GM13976 (cell line): Measurements from ENCODE around the gene PHACTR4.
"Not testable (repeated sequence)": the region's sequence is repeated elsewhere in the genome, so short reads cannot be mapped to it uniquely, and the experiment has no call there.

Experiments
- DNase-seq: peaks from one replicate; pipeline ENCODE4 v3.0.0; 2012; ENCODE audit warnings: low spot score
- CTCF ChIP-seq: IDR thresholded peaks from 2 replicates; pipeline ENCODE4 v1.5.1; 2012; ENCODE audit warnings: borderline replicate concordance, mild to moderate bottlenecking; ENCODE audit not compliant: insufficient read depth; ENCODE audit errors: extremely low read depth, missing control alignments, control extremely low read depth
- in situ Hi-C: fragments of 300-500 bp; cut with MboI; formaldehyde crosslinking; loops from one replicate; pipeline ENCODE4 v1.12.0; 2022; ENCODE audit warnings: low sequenced_read_pairs, mixed read lengths, inconsistent platforms; ENCODE audit not compliant: unreplicated experiment

The PHACTR4 gene

GRCh38 chr1:28519946-28520725 is 150.6 kb downstream of the PHACTR4 start:
- TF ChIP-seq CTCF = no peak
- in situ Hi-C loops = loop anchor here (5.0 to 10.0 kb wide), 2 partner anchors 82 to 115 kb away; no protein-coding TSS in a partner anchor
- DNase-seq = no peak

DNA sequence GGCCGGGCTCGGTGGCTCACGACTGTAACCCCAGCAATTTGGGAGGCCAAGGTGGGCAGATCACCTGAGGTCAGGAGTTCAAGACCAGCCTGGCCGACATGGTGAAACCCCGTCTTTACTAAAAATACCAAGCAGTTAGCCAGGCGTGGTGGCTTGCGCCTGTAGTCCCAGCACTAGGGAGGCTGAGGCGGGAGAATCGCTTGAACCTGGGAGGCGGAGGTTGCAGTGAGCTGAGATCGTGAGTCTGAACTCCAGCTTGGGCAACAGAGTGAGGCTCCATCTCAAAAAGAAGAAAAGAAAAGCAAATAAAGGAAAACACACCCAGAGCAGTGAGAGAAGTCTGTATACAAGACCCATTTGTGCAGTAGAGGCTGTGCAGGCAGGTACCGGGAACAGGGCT is 151.3 kb downstream of the PHACTR4 start:
- in situ Hi-C loops, DNase-seq: not testable (repeated sequence)

- in situ Hi-C loops = no loop called here
Measured at GRCh38 chr1:28521502-28522164, 152.1 kb downstream of the PHACTR4 start.

GRCh38 chr1:28522537-28522936 is 153.0 kb downstream of the PHACTR4 start:
- in situ Hi-C loops, DNase-seq: not testable (repeated sequence)

More at GRCh38 chr1:28521502-28522164, 152.1 kb downstream of the PHACTR4 start:
- TF ChIP-seq CTCF = no peak
- DNase-seq = no peak

- in situ Hi-C loops, DNase-seq: not testable (repeated sequence)
Measured at GRCh38 chr1:28525002-28525642, 155.6 kb downstream of the PHACTR4 start.

DNA sequence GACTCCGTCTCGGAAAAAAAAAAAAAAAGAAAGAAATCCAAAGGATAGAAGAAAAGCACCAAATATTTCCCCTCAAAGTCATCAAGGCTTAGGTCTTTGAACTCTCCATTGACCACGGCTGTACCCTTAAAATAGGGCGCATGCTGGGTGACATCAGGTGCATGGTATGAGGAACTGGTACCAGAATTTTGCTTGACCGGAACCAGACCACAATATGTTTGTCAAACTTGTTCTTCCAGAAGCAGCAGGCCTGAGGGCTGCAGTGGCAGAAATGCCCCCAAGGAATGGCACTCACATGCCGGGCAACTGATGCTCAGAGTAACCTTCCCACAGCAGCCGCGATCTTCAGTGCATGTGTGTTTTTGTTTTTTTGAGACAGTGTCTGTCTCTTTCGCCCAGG is 157.3 kb downstream of the PHACTR4 start:
- no peak for TF ChIP-seq CTCF
- in situ Hi-C loops = no loop called here
- no peak for DNase-seq

GRCh38 chr1:28530456-28530855 is 160.9 kb downstream of the PHACTR4 start:
- no peak for TF ChIP-seq CTCF
- in situ Hi-C loops = no loop called here
- DNase-seq = no peak

DNA sequence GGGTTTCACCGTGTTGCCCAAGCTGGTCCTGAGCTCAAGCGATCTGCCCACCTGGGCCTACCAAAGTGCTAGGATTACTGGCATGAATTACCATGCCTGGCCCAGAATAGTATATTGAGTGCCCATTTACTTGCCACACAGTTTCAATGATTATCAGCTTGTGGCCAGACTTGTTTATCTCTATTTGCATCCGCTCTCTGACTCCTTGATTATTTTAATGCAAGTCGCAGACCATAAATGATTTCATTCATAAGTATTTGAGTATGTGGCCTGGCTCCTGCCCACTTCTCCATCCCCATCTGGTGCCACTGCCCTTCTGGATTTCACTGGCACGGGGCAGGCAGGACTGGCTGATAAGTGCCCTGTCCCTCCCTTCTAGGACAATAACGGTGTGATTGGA is 165.1 kb downstream of the PHACTR4 start:
- no peak for DNase-seq
- in situ Hi-C loops = no loop called here
- TF ChIP-seq CTCF = no peak
